Mucosa of gallbladder (tissue), 1 donor: Measurements from ENCODE around the gene SEMA4G. TPM values are rescaled to one million over a fixed set of nuclear protein-coding genes. Genes with fewer than 3 reads are reported as not detected.

ENCODE experiments used
- total RNA-seq: library from RNA; stranded (reverse); gene quantifications from one replicate; pipeline ENCODE4 v1.2.1, GENCODE V29; 2021
- donor health status: DM: no; HTN: no; CAD: no.

SEMA4G gene
- total RNA-seq, 1 donor from 2014 or later = 55.1 TPM

Other genes with a start within 250 kb of the SEMA4G start
- not detected for gene PAX2, start 223.9 kb upstream of the SEMA4G start, total RNA-seq
- 26.1 TPM for gene SLF2, start 56.5 kb upstream of the SEMA4G start, total RNA-seq
- 104 TPM for gene MRPL43, start 18.0 kb downstream of the SEMA4G start, total RNA-seq
- 5.7 TPM for gene TWNK, start 18.0 kb downstream of the SEMA4G start, total RNA-seq
- gene LZTS2, start 30.3 kb downstream of the SEMA4G start, total RNA-seq = 84.9 TPM
- 5.3 TPM for gene PDZD7, start 61.6 kb downstream of the SEMA4G start, total RNA-seq
- gene SFXN3, start 61.7 kb downstream of the SEMA4G start, total RNA-seq = 75.9 TPM
- 3.8 TPM for gene KAZALD1, start 92.5 kb downstream of the SEMA4G start, total RNA-seq
- gene TLX1, start 161.8 kb downstream of the SEMA4G start, total RNA-seq = not detected